ENCODE data around the gene CHSY3.

Gene CHSY3

DNA sequence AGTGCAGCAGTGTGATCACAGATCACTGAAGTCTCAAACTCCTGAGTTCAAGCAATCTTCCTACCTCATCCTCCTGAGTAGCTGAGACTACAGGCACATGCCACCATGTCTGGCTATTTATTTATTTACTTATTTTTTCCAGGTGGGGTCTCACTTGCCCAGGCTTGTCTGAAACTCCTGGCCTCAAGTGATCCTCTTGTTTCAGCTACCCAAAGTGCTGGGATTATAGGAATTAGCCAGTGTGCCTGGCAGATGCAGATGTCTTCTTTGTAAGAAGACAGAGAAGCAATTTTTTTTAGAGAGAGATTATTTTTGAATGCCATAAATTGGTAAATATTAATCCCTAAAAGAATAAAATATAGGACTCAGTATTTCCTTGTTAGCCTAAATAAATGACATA is 54.3 kb downstream of the CHSY3 start:
- no peak for TF ChIP-seq CTCF (IDR thresholded peaks at IDR 0.05)
- Histone ChIP-seq H3K4me3 (ENCODE audit: low read depth, low read length) (no peak overlapping the region), H3K9me3 (ENCODE audit: control insufficient read depth, low read length) (no peaks in the 10 kb centered on the region), H3K27ac (no peak overlapping the region), H3K79me2 (no peaks in the 10 kb centered on the region), H3K36me3 (ENCODE audit: control insufficient read depth, insufficient read depth, low read length) (no peaks in the 10 kb centered on the region), H3K4me1 (no peaks in the 10 kb centered on the region), H3K9ac (no peak overlapping the region), H3K4me2 (ENCODE audit: low read length) (no peak overlapping the region), H3K27me3 (ENCODE audit: control insufficient read depth, insufficient read depth, low read length) (no peaks in the 10 kb centered on the region), H2AFZ (no peak overlapping the region)

GRCh38 chr5:129960831-129961230 is 56.6 kb downstream of the CHSY3 start:
- Histone ChIP-seq H3K36me3 (ENCODE audit: control insufficient read depth, insufficient read depth, low read length) (no peaks in the 10 kb centered on the region), H3K27ac (no peak overlapping the region)

GRCh38 chr5:129962506-129962905 is 58.2 kb downstream of the CHSY3 start:
- Histone ChIP-seq H3K9me3 (ENCODE audit: control insufficient read depth, low read length) (no peaks in the 10 kb centered on the region), H3K36me3 (ENCODE audit: control insufficient read depth, insufficient read depth, low read length) (no peaks in the 10 kb centered on the region), H3K27ac (no peak overlapping the region), H3K27me3 (ENCODE audit: control insufficient read depth, insufficient read depth, low read length) (no peaks in the 10 kb centered on the region), H2AFZ (no peak overlapping the region), H3K4me1 (no peaks in the 10 kb centered on the region), H3K79me2 (no peaks in the 10 kb centered on the region), H3K4me2 (ENCODE audit: low read length) (no peak overlapping the region), H3K9ac (no peak overlapping the region), H3K4me3 (ENCODE audit: low read depth, low read length) (no peak overlapping the region)
- no peak for TF ChIP-seq CTCF (IDR thresholded peaks at IDR 0.05)

More at GRCh38 chr5:129960831-129961230, 56.6 kb downstream of the CHSY3 start:
- no peak overlapping the region for H3K9ac ChIP-seq
- no peak overlapping the region for H3K4me3 ChIP-seq (ENCODE audit: low read depth, low read length)
- H2AFZ ChIP-seq: no peak overlapping the region
- no peak overlapping the region for H3K4me2 ChIP-seq (ENCODE audit: low read length)
- no peaks in the 10 kb centered on the region for H3K79me2 ChIP-seq
- no peaks in the 10 kb centered on the region for H3K9me3 ChIP-seq (ENCODE audit: control insufficient read depth, low read length)
- H3K4me1 ChIP-seq: no peaks in the 10 kb centered on the region
- no peaks in the 10 kb centered on the region for H3K27me3 ChIP-seq (ENCODE audit: control insufficient read depth, insufficient read depth, low read length)
- no peak for TF ChIP-seq CTCF (IDR thresholded peaks at IDR 0.05)

- H3K4me1 ChIP-seq: no peaks in the 10 kb centered on the region
- no peaks in the 10 kb centered on the region for H3K27me3 ChIP-seq (ENCODE audit: control insufficient read depth, insufficient read depth, low read length)
- H3K4me2 ChIP-seq (ENCODE audit: low read length): no peak overlapping the region
- H3K9me3 ChIP-seq (ENCODE audit: control insufficient read depth, low read length): no peaks in the 10 kb centered on the region
- H3K79me2 ChIP-seq: no peaks in the 10 kb centered on the region
- H3K36me3 ChIP-seq (ENCODE audit: control insufficient read depth, insufficient read depth, low read length): no peaks in the 10 kb centered on the region
- H2AFZ ChIP-seq: no peak overlapping the region
- H3K27ac ChIP-seq: no peak overlapping the region
- H3K9ac ChIP-seq: no peak overlapping the region
- no peak for TF ChIP-seq CTCF (IDR thresholded peaks at IDR 0.05)
- no peak overlapping the region for H3K4me3 ChIP-seq (ENCODE audit: low read depth, low read length)
Measured at GRCh38 chr5:129963359-129963758, 59.1 kb downstream of the CHSY3 start.

DNA sequence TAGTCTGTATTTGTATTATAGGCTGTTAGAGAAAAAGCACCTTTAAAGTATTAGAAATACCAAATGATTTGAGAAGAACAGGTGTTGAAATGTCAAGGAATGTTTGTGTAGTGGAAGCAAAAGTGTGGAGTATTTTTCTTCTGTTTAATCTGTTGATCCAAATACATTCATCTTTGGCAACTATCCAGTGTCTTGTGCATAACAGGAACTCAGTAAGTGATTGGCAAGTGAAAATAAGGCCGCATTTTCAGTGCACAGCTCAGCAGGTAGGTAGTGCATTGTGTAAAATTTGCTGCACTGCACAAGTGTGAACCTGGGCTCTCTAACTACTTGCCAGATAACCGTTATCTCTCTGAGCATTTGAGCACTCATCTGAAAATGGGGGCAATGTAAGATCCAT is 61.8 kb downstream of the CHSY3 start:
- H3K4me3 ChIP-seq (ENCODE audit: low read depth, low read length): no peak overlapping the region
- H3K9ac ChIP-seq: no peak overlapping the region
- no peak overlapping the region for H3K4me2 ChIP-seq (ENCODE audit: low read length)
- no peaks in the 10 kb centered on the region for H3K27me3 ChIP-seq (ENCODE audit: control insufficient read depth, insufficient read depth, low read length)
- TF ChIP-seq CTCF (IDR thresholded peaks at IDR 0.05): no peak
- no peak overlapping the region for H2AFZ ChIP-seq
- no peaks in the 10 kb centered on the region for H3K4me1 ChIP-seq
- H3K27ac ChIP-seq: no peak overlapping the region
- H3K9me3 ChIP-seq (ENCODE audit: control insufficient read depth, low read length): no peaks in the 10 kb centered on the region
- no peaks in the 10 kb centered on the region for H3K79me2 ChIP-seq
- no peaks in the 10 kb centered on the region for H3K36me3 ChIP-seq (ENCODE audit: control insufficient read depth, insufficient read depth, low read length)
